GM19099 (cell line): Measurements from ENCODE around the gene TMEM69.

ENCODE experiments used
- POLR2A ChIP-seq: IDR thresholded peaks from 3 replicates; pipeline ENCODE4 v1.6.1; 2011; ENCODE audit warnings: low read depth; ENCODE audit not compliant: insufficient read length; ENCODE audit errors: extremely low read depth

The TMEM69 gene

DNA sequence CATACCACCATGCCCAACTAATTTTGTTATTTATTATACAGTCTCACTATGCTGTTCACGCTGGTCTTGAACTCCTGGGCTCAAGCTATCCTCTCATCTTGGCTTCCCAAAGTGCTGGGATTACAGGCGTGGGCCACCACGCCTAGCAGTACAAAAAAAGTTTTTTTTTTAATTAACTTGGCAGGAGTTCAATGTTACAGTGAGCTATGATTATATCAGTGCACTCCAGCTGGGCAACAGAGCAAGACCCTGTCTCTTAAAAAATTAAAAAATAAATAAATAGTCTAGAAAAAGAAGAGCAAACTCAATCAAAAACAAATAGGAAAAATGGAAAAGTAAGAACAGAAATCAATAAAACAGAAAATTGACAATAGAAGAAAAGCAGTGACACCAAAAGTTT is 25.7 kb downstream of the TMEM69 start:
- no peak for TF ChIP-seq POLR2A

DNA sequence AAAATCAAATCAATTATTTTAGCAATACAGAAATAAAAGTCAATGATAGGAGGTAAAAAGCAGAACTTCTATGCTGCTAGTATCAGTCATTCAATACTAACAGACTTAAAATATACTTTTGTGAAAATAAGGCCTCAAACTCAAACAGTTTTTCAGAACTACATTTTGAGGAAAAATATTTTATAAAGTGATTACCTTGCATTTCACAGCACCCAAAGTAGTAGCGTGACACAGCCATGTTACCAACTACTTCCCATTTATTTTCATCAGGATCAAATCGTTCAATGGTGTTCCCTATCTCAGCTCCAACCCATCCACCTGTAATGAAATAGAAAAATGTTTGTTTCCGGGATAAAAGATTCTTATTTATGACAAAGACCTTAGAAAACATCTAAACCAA is 28.7 kb downstream of the TMEM69 start:
- TF ChIP-seq POLR2A: no peak

DNA sequence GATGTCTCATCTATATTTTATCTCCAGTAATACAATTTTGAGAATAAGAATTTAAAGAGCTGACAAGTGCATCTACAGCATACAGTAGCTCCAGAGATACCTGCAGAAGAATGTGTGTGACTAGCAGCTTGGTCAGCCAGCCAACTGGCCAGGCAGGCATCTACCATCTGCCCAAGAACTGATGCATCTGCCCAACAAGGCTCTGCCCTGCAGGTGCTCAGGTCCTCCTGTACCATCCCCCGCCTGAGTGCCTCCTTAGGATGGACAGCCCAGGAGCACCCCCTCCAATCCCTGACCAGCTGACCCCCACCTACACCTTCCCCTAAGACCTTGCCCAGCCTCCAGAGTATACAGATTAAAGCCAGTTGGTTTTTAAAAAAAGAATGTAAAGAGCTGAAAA is 30.3 kb downstream of the TMEM69 start:
- no peak for TF ChIP-seq POLR2A

DNA sequence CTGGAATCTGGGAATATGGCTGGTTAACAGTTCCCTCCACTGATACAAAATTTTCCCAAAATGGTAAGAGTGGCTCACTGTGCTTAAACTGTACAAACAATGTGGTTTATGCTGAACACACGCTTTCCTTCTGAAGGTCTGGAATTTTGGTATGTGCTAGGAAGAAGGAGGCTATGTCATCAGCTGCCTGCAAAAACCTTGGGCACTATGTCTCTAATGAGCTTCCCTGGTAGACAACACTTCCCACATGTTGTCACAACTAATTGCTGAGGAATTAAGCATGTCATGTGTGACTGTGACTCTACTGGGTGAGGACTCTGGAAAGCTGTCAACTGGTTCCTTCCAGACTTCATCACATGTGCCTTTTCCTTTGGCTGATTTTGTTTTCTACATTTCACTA is 33.2 kb downstream of the TMEM69 start:
- no peak for TF ChIP-seq POLR2A

DNA sequence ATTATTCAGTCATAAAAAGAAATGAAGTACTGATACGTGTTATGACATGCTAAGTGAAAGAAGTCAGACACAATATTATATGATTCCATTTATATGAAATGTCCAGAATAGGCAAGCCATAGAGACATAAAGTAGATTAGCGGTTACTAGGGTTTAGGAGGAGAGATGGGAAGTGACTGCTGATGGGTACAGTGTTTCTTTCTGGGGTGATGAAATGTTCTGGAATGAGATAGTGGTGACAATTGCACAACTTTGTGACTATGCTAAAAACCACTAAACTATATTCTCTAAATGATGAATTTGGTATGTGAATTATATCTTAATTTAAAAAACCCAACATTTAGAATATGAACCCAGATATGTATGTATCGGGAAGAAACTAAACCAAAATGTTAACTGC is 34.8 kb downstream of the TMEM69 start:
- TF ChIP-seq POLR2A: no peak

DNA sequence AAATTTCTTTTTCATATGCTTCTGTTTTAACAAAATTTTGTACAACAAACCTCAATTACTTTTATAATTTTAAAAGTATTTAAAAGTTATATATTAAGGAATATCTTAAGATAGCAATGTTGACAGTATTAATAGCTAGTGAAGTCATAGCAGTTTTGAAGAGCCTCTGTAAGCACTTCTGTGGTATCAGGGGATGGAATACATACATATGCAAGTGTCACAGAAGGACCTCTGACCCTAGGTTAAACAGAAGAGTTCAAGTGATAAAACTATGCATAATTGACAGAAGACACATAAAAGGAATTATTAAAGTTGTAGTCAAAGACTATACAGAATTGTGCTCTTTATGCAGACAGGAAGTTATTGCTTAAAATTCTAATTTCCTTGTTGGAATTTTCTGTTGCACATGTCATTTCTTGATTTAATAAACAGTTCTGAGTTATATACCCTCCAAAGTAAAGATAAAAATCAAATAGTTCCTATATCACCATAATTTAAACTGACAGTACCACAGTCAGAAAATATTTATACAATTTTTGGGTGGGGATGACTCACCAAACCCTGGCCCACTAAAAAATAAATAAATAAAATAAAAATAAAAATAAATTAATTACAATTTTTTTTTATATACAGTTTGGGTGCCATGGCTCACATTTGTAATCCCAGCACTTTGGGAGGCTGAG is 35.4 kb downstream of the TMEM69 start:
- no peak for TF ChIP-seq POLR2A

DNA sequence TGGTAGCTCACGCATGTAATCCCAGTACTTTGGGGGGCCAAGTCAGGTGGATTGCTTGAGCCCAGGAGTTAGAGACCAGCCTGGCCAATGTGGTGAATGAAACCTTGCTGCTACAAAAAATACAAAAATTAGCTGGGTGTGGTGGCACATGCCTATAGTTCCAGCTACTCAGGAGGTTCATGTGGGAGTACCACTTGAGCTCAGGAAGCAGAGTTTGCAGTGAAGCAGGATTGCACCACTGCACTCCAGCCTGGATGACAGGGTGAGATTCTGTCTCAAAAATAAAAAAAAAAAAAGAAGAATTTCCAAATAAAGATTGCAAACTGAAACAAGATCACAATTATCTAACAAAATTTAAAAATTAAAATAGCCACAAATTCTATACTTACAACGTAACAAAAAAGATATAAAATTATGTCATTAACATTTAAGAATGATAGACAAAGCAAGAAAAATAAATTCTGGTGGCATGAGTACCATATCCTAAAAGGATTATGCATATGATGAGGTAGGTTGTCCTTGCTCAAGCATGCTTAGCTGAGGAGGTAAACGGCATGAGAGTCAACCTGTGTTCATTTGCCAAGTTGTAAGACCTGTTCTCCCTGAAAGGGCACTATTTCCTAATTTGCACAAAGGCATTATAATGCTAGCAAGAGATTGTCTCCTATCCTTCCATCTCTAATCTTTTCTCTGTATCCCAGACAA is 42.2 kb downstream of the TMEM69 start:
- no peak for TF ChIP-seq POLR2A

DNA sequence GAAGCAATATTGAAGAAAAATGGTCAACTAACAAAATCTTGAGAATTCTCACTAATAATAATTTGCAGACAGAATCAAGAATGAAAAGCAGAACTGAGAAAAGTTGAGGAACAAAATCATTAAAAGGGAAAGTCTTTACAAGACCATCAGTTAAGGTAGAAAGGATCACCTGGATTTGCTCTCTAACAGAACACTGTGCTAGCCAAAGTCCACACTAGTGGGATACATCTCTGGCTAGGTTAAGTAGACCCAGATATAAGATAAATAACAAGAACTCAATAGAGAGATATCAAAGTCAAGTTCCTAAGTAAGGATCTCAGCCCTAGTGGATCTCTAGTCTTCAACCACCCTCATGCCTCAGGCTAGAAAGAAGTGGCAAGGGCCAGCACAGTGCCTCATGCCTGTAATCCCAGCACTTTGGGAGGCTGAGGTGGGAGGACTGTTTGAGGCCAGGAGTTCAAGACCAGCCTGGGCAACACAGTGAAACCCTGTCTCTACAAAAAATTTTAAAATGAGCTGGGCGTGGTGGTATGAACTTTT is 42.9 kb downstream of the TMEM69 start:
- no peak for TF ChIP-seq POLR2A

DNA sequence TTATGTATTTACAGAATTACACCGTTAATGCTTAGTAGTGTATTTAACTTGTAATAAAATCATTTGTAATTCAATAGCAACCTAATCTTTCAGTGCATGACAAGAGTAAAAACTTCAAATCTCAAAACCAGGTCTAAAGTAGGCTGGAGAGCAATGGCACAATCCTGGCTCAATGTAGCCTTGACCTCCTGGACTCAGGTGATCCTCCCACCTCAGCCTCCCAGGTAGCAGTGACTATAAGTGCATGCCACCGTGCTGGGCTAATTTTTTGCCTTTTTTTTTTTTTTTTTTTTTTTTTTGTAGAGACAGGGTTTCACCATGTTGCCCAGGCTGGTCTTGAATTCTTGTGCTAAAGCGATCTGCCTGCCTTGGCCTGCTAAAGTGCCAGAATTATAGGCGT is 51.2 kb downstream of the TMEM69 start:
- TF ChIP-seq POLR2A: no peak
